ENCODE data around the gene DEFB129.

DEFB129 gene

GRCh38 chr20:271069-271468 is 44.0 kb downstream of the DEFB129 start:
- peaks cover 3% of the 10 kb centered on the region for H3K36me3 Mint-ChIP-seq
- H3K9me3 Mint-ChIP-seq (ENCODE audit: low read depth), result no peaks in the 10 kb centered on the region
- peaks cover 1% of the 10 kb centered on the region for H3K27me3 Mint-ChIP-seq
- H3K27ac Mint-ChIP-seq, result no peak overlapping the region
- no peak overlapping the region for H3K4me3 Mint-ChIP-seq
- H3K4me1 Mint-ChIP-seq (ENCODE audit: low read depth), result peaks cover 10% of the 10 kb centered on the region

- Mint-ChIP-seq H3K4me1 (ENCODE audit: low read depth) (peaks cover 7% of the 10 kb centered on the region), H3K36me3 (peaks cover 7% of the 10 kb centered on the region), H3K9me3 (ENCODE audit: low read depth) (no peaks in the 10 kb centered on the region), H3K27me3 (peaks cover 1% of the 10 kb centered on the region), H3K4me3 (no peak overlapping the region), H3K27ac (no peak overlapping the region)
Observed at GRCh38 chr20:271528-271927, 44.5 kb downstream of the DEFB129 start.

DNA sequence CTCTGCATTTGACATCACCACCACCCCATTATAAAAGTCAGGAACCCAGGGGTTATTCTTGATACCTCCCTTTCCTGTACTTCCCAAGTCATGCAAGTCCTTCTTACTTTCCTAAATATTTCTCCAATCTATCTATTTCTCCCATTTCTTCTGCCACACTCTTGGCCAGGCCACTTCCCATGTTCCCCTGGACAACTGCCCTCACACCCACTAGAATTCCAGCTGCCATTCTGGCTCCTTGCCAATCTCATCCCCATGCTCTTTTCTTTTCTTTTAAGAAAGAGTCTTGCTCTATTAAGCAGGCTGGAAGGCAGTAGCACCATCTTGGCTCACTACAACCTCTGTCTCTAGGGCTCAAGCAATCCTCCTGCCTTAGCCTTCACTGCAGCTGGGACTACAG is 45.7 kb downstream of the DEFB129 start:
- Mint-ChIP-seq H3K4me1 (ENCODE audit: low read depth) (no peaks in the 10 kb centered on the region), H3K27ac (no peak overlapping the region), H3K4me3 (no peak overlapping the region), H3K36me3 (peaks cover 7% of the 10 kb centered on the region), H3K27me3 (no peaks in the 10 kb centered on the region), H3K9me3 (ENCODE audit: low read depth) (no peaks in the 10 kb centered on the region)

- H3K27ac Mint-ChIP-seq, result no peak overlapping the region
Observed at GRCh38 chr20:273884-274283, 46.8 kb downstream of the DEFB129 start.

DNA sequence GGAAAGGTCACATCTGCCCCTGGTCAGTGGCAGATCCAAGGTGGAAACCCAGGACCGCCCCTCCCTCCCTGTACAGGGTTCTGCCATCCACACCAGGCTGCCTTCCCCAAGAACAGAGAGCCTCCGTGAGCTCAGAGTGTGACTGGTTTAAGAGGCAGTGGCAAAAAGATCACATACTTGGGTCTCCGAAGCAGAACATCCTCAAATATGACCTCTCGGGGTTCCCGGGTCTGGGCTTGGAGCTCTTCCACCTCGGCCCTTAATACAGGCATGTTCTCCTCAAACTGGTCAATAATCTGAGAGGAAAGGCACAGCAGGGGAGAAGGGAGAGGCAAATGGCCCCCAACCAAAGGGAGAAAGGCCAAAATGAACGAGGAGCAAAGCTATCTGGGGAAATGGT is 48.7 kb downstream of the DEFB129 start:
- Mint-ChIP-seq H3K27ac (no peak overlapping the region), H3K9me3 (ENCODE audit: low read depth) (no peaks in the 10 kb centered on the region), H3K4me1 (ENCODE audit: low read depth) (no peaks in the 10 kb centered on the region), H3K4me3 (no peak overlapping the region), H3K36me3 (peaks cover 7% of the 10 kb centered on the region), H3K27me3 (no peaks in the 10 kb centered on the region)

More at GRCh38 chr20:273884-274283, 46.8 kb downstream of the DEFB129 start:
- Mint-ChIP-seq H3K27me3 (no peaks in the 10 kb centered on the region), H3K4me3 (no peak overlapping the region), H3K36me3 (peaks cover 7% of the 10 kb centered on the region), H3K9me3 (ENCODE audit: low read depth) (no peaks in the 10 kb centered on the region), H3K4me1 (ENCODE audit: low read depth) (no peaks in the 10 kb centered on the region)

DNA sequence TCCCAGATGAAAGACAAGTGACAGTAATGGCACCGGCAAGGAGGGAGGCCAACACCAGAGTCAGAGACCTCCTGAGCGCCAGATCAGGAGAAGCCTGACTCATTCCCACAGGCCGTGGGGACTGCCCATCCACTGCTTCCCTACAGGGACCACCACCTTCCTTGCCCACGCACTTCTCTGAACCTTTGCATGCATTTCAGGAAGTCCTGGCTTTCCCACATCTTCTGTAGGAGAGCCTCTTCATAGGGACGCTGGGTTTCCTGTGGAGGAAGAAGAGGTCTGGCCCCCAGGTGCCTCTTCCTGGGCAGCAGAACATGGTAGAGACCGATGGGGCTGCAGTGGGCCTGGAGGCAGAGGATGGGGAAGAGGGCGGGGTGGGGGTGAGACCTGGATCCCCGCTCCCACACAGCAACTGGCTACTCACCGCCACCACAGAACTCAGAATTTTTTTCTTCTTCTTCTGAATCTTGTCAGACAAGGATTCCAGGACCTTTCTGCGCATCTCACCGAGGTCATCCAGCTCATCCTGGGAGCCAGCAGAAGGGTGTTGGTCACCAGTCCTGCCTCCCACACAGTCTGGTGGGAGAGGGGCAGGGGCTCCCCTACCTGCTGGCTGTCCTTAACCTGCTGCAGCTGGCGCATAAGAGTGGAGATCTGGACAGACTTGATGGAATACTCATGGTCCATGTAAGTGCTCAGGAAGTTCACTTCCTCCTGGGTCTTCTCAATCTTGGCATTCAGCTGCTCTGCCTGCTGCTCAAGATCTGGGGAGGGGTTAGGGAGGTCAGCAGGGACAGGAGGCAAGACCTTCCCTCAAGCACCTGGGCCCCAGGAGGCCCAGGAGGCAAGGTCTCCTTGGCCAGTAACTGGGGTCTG is 49.8 kb downstream of the DEFB129 start:
- Mint-ChIP-seq H3K27ac (no peak overlapping the region), H3K36me3 (peaks cover 7% of the 10 kb centered on the region), H3K27me3 (no peaks in the 10 kb centered on the region), H3K4me1 (ENCODE audit: low read depth) (no peaks in the 10 kb centered on the region), H3K4me3 (no peak overlapping the region), H3K9me3 (ENCODE audit: low read depth) (no peaks in the 10 kb centered on the region)

DNA sequence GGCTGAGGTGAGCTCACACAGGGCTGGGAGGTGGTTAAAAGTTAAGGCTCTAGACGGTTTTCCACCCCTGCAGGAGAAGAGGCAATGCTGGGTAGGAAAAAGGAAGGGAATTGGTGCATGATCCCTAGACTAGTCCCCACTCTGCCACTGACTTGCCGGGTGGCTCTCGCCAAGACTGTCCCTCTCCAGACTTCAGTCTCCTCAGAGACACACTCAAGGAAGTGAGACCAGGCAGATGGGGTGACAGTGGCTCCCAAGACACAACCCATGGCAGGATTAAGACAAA is 50.4 kb downstream of the DEFB129 start:
- Mint-ChIP-seq H3K36me3 (peaks cover 7% of the 10 kb centered on the region), H3K4me3 (no peak overlapping the region), H3K27me3 (no peaks in the 10 kb centered on the region), H3K9me3 (ENCODE audit: low read depth) (no peaks in the 10 kb centered on the region), H3K27ac (no peak overlapping the region), H3K4me1 (ENCODE audit: low read depth) (no peaks in the 10 kb centered on the region)

DNA sequence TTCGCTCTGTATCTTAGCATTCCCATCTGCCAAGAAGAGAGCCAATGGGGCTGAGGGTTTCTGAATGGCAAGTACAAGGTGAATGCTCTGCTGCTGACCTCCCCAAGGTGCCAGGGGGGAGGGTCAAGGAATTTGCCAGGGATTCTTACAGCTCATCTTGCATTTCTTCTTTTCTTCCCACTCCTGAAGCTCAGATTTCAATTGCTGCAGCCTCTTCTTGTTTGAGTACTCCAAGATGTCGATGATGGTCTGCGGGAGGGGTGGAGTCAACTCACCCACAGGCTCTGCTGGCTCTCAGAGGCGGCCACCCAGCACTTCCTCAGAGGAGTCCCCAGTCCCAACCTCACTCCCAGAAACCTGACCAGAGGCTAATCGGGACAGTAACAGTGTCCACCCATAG is 51.1 kb downstream of the DEFB129 start:
- H3K27ac Mint-ChIP-seq, result no peak overlapping the region
- peaks cover 7% of the 10 kb centered on the region for H3K36me3 Mint-ChIP-seq
- H3K27me3 Mint-ChIP-seq, result no peaks in the 10 kb centered on the region
- H3K9me3 Mint-ChIP-seq (ENCODE audit: low read depth), result no peaks in the 10 kb centered on the region
- H3K4me3 Mint-ChIP-seq, result no peak overlapping the region
- H3K4me1 Mint-ChIP-seq (ENCODE audit: low read depth), result no peaks in the 10 kb centered on the region

GRCh38 chr20:278607-279571 is 51.8 kb downstream of the DEFB129 start:
- peaks cover 7% of the 10 kb centered on the region for H3K36me3 Mint-ChIP-seq

More at GRCh38 chr20:278607-279571, 51.8 kb downstream of the DEFB129 start:
- no peaks in the 10 kb centered on the region for H3K27me3 Mint-ChIP-seq
- no peak overlapping the region for H3K4me3 Mint-ChIP-seq
- no peaks in the 10 kb centered on the region for H3K4me1 Mint-ChIP-seq (ENCODE audit: low read depth)
- no peak overlapping the region for H3K27ac Mint-ChIP-seq
- no peaks in the 10 kb centered on the region for H3K9me3 Mint-ChIP-seq (ENCODE audit: low read depth)
